Measurements from ENCODE around the gene CNST.
"Not testable (repeated sequence)": the region's sequence is repeated elsewhere in the genome, so short reads cannot be mapped to it uniquely, and the experiment has no call there.

The CNST gene

DNA sequence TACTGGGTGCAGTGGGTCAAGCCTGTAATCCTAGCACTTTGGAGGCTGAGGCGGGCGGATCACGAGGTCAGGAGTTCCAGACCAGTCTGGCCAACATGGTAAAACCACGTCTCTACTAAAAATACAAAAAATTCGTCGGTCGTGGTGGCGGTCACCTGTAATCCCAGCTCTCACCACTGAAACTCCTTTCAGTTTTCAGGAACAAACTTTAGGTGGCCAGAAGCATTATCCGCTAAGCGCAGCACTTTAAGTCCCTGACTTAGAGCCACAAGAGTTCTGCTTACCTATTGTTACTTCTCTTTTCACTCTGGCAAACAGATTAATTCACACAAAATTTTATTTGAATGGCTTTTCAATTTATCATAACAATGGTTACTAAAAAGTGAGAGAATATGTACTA is 5.4 kb upstream of the CNST start:
- not testable (repeated sequence) for DNase-seq

DNA sequence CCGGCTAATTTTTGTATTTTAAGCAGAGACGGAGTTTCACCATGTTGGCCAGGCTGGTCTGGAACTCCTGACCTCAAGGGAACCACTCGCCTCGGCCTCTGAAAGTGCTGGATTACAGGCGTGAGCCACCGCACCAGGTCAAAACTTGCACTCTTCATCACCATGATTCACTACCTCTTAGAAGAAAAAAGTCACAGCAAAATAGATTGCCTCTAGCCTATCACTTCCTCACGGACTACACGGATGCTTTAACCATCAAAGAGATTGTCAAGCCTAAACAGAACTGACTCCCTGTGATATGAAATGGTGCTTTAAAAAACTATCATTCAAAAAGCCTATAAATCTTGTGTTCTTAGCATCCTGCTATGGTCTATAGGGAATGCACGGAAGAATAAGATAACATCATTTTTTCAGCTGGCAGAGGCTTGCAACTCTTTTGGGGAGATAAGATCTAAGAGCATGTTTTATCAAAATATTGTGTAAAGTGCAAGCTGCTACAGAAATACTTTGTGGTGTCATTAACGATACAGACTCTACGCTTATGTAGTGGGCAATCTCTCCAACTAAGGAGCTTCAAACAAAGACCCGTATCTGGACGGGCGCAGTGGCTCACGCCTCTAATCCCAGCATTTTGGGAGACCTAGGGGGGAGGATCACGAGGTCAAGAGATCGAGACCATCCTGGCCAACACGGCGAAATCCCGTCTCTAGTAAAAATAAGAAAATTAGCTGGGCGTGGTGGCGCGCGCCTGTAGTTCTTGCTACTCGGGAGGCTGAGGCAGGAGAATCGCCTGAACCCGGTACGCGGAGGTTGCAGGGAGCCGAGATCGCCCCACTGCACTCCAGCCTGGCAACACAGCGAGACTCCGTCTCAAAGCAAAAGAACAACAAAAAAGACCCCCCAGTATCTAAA is 1.2 kb upstream of the CNST start:
- DNase-seq = no peak

- DNase-seq = no peak
These were observed 517 bp upstream of the CNST start for GRCh38 chr1:246565751-246566127.

GRCh38 chr1:246566813-246567645 is 773 bp downstream of the CNST start:
- no peak for DNase-seq

DNA sequence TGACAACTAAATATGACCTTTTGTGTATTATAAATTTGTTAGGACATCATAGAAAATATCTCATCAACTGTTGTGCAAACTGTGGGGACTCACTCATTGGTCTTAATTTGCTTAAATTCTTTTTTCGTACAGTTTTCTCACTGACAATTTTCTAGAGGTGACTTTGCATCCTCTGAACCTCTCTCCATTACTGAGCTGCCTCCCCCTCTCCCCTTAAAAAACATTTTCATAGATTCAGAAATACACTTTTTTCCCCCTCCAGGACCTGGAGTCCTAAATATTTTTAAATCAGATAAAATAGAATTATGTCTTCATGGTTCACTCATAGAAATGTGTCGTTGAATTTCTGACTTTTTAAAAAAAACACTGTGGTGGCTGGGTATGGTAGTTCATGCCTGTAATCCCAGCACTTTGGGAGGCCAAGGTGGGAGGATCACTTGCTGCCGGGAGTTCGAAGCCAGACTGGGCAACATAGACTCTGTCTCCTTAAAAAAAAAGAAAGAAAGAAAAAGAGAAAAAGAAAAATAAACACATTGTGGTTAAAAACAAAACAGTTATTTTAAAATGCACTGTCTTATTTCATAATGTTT is 1.5 kb downstream of the CNST start:
- no peak for DNase-seq

DNA sequence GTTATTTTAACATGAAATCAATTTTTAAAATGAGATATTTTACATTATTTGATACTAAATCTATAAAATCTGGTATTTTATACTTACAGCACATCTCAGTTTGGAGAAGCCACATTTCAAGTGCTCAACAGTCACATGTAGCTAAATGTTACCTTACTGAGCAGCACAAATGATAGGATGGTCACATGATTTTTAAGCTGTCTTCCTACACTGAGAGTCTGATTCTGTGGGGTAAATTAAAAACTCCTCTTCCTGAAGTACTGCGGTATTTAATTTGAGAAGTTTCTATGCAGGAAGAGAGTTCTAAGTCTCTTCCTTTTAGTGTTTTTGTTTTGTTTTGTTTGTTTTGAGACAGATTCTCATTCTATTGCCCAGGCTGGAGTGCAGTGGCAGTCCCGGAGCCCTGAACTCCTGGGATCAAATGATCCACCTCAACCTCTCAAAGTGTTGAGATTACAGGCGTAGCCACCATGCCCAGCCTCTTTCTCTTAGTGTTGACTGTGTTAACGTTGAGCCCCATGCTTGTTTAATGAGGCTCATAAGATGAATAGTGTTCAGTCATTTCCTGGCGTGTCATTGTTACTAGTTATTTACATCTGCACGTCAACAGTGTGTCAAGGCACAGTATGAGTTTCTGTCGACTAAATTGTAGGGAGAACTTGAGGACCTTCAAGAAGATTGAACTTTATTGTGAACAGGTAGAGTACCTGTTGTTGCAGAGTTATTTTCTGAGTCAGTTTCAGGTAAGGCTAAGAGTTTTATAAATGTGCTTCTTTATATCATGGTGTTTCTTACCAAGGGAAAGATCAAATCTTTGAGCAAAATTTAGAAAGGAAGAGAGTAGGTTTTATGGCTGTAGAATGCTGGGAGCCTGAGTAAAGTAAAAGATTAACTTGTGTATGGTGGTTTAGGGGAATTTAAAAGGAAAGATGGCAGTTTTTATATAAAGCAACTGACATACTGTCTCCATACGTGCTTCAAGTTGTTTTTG is 3.3 kb downstream of the CNST start:
- DNase-seq = peak; percentile 30

DNA sequence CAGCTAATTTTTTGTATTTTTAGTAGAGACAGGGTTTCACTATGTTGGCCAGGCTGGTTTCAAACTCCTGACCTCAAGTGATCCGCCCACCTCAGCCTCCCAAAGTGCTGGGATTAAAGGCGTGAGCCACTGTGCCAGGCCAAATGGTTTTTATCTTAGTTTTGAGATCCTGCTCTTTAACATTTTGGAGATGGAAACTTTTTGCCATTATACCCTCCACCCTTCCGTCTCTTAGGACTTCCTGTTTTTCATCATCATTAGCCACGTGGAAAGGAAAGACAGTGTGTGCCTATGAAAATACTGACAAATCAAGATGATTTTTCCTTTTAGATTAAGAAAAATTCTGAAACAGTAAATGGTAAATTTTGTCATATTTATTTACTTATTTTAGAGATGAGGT is 5.1 kb downstream of the CNST start:
- not testable (repeated sequence) for DNase-seq

GRCh38 chr1:246571953-246572352 is 5.7 kb downstream of the CNST start:
- DNase-seq = no peak

DNA sequence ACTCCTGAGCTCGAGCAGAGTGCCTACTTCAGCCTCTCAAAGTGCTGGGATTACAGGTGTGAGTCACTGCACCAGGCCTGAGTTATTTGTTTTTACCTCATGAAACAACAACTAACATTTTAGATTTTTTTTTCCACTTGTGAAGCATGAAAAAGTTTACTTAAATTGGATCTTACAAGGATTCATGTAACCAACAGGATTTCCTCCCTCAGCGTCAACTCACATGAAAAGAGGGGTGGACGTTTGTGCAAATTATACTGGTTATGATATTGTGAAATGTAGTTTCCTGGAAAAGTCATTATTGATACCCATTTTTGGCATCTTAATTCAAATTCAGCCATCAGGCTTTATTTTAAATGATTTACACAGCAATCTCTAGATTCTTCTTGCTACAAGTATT is 6.5 kb downstream of the CNST start:
- DNase-seq = no peak

DNA sequence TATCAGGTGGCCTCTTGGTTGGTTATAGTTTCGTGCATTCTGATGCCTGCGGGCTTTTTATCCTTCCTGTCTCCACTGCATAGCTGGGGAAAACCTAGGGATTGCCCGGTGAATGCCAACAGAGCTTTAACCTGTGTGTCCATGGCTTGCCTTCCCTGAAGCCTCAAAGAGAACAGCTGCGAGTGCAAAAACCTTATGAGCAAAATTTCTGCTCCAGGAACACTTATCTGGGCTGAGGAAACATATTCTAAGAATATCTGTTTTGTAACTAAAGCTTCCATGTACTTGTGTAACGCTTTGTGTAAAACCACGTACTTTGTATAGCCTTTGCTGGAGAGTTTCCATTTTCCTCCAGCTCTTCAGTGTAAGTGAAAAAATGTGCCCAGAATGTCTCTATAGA is 7.2 kb downstream of the CNST start:
- no peak for DNase-seq

- no peak for DNase-seq
These were observed 10.4 kb downstream of the CNST start for GRCh38 chr1:246576709-246577032.

- DNase-seq = no peak
These were observed 10.9 kb downstream of the CNST start for GRCh38 chr1:246577082-246577719.

GRCh38 chr1:246577720-246578106 is 11.5 kb downstream of the CNST start:
- no peak for DNase-seq

GRCh38 chr1:246579818-246580217 is 13.6 kb downstream of the CNST start:
- no peak for DNase-seq

DNA sequence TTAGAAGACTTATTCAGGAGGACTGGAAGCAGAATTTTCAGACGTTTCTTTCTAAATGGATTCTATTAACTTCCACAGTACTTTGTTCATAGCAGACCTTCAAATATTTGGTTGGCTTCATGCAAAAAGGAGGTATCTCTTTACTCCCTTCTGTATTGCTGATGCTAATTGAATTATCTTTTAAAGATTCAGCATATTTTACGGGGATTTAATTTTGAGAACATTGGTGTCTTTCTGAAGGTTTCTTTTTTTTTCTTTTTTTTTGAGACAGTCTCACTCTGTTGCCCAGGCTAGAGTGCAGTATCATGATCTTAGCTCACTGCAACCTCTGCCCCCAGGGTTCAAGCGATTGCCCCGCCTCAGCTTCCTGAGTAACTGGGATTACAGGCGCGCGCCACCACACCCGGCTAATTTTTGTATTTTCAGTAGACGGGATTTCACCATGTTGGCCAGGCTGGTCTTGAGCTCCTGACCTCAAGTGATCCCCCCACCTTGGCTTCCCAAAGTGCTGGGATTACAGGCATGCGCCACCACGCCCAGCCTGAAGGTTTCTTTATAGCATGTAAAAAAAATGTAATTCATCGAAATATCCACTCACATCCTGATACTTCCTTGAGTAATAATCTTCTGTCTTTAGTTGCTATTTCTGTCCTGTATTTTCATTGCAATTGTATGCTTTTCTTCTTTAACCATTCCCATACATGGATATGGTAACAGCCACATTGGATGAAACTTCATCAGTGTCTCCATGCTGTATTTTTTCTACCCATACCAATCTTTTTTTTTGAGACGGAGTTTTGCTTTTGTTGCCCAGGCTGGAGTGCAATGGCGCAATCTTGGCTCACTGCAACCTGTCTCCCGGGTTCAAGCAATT is 14.5 kb downstream of the CNST start:
- DNase-seq = no peak

DNA sequence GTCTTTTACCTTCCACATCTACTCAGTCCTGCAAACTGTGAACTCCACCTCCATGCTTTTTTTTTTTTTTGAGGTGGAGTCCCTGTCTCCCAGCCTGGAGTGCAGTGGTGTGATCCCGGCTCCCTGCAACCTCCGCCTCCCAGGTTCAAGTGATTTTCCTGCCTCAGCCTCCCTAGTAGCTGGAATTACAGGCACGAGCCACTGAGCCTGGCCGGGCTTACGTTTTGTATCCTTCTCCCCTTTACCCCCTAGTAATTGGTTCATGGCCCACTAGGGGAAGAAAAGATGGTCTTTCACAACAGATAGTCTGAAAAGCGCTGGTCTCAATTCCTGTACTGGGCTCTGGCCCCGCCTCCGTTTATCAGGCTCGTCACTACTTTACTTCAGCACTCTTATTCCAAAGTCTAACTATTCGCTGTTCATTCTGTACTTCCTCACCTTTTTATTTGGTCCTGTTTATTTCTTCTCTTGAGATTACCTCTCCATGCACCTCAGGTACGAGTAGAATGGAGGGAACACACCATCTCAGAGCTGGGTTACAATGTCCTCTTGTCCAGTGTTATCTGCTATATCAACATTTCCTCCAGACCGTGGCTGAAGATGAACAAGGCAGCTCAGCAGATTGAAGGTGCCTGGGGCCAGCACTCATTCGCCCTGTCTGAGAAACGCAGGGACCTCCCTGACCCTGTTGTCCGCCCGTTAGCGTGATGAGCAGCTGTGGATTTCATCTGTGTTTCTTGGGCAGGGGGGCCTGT is 16.2 kb downstream of the CNST start:
- DNase-seq = no peak

GRCh38 chr1:246583056-246583440 is 16.8 kb downstream of the CNST start:
- DNase-seq = no peak

GRCh38 chr1:246583448-246584185 is 17.4 kb downstream of the CNST start:
- DNase-seq = no peak

DNA sequence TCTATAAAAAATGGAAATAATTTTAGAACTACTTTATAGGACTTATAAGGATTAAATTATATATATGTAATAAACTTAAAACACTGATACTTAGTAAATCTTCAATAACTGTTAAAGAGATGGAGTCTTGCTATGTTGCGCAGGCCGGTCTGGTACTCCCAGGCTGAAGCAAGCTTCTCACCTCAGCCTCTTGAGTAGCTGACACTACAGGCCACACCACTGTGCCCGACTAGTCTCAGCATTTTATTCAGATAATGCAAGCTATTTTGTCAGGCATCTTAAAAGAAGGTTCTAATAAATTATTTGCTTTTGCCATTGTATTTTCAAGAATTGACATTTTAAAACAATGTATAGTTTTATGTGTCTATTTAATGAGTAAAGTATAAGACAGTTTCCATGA is 20.8 kb downstream of the CNST start:
- no peak for DNase-seq

All from effector CD4-positive, alpha-beta T cell (primary cell).